ENCODE results near the gene CRELD2.

The CRELD2 gene

DNA sequence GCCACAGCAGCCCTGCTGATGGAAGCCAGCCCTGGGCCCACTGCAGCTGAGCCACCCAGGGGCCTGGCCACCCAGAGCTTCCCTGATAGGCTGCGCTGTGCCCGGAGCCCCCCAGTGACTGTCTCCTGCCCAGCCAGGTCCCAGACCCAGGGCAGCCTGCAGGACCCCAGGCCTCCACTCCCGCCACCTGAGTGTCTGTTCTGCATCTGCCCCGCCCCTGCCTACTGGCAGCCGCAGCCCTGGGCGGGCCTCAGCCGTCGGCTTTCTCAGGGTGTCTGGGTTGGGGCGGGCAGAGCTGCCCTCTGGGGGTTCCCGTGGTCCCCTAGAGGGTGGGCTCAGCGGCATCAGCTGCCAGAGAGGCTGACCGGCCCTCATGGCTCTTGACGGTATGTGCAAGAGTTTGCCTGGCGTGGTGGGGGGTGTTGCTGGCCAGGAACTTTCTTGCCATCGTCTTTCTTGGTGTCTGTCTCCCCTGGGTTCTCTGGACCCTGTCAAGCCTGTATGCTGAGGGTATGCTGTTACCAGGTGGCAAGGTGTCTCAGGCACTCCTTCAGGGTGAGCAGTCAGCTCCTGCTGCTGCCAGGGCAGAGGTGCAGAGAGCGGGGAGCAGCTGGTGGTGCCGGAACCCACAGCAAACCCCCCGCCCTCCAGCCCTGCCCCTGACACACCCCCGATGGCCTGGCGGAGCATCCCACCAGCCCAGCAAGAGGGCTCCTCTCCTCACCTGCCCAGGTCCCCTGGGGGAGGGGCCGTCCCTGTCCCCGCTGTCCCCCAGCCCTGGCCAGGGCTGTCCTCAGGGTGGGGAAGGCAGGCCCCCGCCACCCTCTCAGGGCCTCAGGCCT is 29.9 kb downstream of the CRELD2 start:
- no peak for DNase-seq

GRCh38 chr22:49948958-49949913 is 30.8 kb downstream of the CRELD2 start:
- DNase-seq = no peak

GRCh38 chr22:49949914-49950292 is 31.5 kb downstream of the CRELD2 start:
- no peak for DNase-seq

GRCh38 chr22:49950396-49950994 is 32.1 kb downstream of the CRELD2 start:
- DNase-seq = no peak

DNA sequence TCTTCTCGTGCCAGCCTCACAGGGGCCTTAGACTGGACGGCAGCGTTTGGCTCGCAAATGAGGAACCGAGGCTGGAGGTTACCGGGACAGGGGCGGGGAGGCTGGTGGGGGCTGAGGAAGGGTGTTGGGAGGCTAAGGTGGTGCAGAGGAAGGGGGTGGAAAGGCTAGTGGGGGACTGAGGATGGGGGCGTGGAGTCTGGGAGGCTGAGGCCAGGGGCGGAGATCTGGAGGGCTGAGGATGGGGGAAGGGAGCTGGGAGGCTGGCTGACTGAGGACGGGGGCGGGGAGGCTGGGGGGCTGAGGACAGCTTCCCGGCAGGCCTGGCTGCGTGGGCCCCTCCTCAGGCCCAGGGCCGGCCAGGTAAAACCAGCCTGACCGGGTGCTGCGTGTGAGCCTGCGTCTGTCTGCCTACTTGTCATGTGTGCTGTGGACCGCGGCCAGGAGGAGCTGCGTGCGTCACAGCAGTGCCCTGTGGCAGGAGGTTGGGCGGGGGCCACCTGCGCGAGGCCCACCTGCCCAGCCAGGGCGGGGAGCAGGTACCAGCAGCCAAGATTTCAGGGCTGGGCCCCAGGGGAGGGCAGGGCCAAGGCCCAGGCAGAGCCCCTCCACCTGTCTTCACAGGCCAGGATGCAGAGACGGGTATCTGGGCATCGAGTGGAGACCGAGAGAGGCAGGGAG is 32.7 kb downstream of the CRELD2 start:
- DNase-seq = peak in 2 of 3 donors; percentile 55 to 57

DNA sequence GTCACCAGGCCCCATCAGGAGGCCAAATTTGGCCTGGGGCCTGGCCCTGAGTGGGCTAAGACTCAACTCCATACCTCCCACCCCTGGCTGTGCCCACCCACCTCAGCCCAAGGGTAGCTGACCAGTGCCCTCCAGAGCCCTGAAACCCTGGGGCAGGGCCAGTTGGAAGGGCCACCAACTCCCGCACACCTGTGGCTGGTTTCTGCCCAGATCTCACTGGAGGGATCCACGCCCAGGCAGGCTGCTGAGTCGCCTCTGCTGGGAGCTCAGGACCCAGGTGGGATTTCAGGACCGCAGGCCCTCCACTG is 33.2 kb downstream of the CRELD2 start:
- DNase-seq = no peak

DNA sequence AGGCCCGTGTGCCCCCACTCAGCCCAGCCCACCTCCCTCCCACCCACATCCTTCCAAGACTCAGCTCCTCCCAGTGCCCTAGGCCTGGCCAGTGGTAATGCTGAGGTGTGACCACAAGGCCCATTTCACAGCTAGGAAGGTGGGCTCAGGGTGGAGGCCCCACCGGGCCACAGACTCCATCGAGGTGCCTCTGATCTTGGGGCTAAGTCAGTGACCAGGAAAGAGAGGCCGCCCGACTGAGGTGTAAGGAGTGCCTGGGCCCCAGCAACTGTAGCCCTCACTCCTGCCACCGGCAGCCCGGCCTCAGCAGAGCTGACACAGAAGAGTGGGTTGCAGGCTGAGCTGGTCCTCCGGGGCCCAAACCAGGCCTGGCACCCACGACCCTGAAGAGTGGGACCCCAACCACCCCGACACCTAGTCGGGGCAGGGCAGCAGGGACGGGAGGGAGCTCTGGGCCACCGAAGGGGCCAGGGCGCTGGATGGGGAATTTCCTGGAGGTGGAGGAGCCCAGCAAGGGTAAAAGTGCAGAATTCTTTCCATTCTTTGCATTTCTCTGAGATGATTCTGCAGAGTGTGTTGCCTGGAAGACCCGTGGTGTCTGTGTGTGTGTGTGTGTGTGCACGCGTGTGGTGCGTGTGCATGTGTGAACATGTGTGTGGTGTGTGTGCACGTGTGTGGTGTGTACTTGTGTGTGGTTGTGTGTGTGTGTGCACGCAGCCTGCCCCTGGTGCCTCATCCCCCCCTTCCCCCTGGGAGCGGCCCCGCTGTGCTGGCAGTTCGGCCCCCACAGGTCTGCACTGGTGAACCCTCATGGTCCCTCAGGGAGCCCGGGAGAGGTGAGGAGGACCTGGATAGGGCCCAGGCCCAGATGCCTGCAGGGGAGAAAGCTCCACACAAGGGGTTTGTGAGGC is 33.8 kb downstream of the CRELD2 start:
- DNase-seq = no peak

DNA sequence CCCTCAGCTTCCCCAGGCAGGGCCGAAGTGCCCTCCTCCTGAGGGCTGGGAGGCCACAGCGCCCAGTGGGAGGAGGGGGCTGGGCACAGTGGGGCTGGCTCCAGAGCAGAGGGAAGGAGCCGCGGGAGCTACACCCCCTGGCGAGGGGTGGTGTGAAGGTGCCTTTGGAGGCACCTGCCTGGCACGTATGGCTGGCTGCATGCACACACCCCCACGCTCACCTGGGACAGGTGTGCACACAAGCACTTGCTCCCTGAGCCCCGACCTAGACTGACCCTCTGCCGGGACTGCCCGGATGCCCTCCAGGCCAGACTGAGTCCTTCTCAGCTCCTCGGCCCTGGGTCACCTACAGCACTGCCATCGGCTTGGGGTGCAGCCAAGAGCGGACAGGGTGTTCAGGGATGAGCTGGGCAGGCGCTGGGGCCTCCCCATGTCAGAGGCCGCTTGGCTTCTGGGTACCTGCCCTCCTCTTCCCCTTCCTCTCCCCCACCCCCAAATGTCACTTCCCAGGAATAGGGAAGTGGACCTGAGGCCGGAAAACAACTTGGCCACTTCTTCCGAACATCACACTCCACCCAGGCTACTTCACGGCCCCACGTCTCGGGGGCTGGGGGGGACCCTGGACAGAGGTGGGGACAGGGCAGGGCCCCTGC is 34.7 kb downstream of the CRELD2 start:
- no peak for DNase-seq

DNA sequence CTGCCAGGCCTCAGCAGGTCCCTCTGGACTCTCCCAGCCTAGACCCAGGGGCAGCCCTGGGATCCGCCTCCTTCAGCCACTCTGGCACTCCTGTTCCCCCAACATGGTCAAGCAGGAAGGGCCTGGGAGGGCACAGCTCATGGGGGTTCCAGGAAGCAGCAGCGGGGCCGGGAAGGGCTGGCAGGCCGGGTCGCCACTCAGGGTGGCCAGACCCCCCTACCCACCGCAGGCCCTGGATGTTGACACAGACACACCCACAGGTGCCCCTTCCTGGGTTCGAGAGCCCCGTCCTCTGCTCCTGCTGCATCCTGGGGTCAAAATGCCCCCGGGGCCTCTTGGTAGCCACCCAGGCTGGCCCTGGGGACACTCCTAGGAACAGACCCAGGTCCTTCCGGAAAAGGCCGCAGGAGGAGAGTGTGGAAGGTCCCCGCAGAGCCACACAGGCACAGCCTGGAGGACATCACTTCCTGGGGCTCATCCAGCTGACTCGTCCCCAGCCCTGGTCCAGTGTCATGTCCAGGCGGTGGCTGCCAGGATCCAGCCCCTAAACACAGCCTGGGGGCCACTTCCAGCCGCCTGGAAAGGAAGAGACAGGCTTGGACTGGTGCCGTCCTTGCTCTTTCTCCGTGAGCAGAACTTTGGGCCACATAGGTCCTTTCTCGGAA is 35.4 kb downstream of the CRELD2 start:
- DNase-seq = no peak

- DNase-seq = no peak
These were observed 35.9 kb downstream of the CRELD2 start for GRCh38 chr22:49954354-49954753.

- DNase-seq = no peak
These were observed 36.7 kb downstream of the CRELD2 start for GRCh38 chr22:49954991-49955580.

DNA sequence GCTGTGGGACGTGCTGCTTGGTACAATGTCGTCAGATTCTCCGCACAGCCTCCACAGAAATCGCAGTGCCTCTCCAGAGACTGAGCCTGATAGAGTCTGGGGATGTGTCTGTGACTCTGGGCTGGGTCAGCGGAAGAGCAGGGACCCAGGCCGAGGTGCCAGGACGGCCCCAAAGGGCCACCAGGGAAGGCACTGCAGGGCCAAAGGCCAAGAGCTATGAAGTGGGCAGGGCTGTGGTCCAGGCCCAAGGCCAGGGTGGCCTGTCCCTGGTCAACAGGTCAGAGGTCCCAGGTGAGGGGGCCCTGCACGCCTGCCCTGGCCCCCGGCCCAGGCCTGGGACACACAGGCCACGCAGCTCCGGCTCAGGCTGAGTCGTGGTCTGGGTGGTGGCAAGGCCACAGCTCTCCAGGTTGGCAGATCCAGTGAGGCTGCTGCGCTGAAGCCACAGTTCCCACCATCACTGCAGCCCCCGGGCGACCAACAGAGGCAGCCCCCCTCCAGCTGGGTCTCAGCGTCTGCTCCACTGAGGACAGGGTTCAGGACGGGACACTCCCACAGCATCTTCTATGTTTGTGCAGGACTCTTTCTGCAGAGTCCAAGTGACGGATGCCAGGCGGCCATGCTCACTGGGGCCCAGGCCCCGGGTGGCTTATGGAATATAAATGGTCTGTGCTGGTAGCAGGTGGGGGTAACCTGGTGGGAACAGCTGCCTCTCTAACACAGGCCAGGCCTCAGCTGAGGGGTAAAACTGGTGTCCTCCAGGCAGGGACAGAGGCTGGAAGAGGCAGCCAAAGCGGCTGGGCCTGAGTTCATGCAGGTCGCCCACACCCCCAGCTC is 37.4 kb downstream of the CRELD2 start:
- DNase-seq = no peak

GRCh38 chr22:49956418-49956770 is 38.0 kb downstream of the CRELD2 start:
- DNase-seq = no peak

DNA sequence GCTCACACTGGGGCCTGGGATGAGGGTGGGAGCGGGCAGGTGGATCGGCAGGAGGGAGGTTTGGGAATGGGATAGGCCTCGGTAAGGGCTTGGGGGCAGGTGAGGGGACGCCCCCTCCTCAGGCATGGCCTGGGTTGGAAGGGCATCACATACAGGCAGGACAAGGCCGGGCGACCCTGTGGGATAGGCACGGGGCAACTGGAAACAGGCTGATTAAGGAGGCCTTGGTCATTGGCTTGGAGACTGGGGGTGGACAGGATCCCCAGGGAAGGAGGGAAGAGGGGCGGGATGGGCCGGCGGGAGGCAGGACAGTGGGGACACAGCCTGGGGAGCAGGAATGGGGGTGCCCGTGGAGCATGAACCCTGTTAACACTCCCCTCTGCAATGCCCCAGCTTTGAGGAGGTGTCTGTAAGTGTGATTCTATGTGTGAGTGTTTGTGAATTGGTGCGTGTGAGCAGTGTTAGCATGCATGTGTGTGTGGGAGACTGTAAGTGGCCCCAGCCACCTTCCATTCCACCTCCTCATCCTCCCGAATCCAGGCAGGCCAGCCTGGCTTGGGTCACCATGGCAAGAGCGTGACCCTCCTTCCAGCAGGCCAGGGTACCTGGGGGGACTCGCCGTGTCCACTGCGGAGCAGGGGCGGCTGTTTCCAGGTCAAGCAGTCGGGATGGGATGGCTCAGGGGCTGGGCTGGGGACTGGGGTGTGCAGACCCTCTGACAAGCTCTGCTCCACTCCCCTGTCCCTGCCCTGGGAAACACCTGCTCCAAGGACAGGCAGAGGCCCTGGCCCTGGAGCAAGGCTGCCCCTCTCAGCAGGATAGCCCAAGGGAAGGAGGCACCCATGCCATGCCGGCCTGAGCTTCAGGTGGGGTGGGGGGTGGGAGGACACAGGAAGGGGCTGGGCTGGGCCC is 38.7 kb downstream of the CRELD2 start:
- no peak for DNase-seq

DNA sequence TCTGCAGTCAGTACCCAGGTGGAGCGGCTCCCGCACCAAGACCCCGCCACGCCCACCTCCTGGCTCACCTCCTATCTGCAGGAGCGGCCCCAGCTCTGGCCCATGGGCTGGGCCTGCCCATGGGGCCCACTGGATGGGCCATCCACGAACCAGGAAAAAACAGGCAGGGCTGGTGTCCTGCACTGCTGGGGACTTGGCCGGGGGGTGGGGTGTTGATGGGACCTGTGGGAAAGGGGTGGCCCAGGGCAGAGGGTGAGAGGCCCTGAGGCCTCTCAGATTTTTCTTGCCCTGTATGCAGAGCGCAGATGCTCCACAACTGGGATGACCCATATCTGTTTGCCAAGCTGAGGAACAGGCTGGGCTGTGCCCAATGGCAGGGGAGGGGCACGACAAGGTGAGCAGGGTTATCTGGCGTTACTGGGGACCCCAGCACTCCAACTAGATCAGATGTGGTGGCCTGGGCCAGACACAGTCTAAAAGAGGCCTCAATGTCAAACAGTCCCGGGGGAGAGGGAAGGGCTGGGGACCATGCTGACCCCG is 39.5 kb downstream of the CRELD2 start:
- no peak for DNase-seq

DNA sequence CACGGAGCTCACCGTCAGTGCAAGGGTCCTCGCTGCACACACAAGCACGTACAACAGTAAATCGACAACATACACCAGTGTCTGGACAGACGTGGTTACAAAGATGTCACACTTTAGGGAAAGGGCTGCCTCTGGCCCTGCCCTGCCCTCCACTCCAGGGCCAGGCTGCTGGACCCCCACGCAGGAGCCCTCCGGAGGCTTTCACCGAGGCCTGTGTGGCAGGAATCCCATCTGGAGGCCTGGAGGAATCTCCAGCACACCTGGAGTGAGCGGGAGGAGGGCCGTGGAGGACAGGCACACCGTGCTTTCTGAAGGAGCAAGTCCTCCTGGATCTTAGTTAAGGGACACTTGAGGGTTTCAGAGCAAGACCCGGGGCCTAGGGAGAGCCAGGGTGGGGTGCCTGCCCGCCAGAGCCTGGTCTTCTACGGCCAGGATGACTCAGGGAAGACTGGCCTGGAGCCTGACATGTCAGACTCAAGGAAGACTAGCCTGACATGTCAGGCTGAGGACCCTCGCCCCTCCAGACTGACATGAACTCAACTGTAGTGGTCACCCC is 40.0 kb downstream of the CRELD2 start:
- no peak for DNase-seq

GRCh38 chr22:49958931-49959781 is 40.7 kb downstream of the CRELD2 start:
- DNase-seq = no peak
